ENCODE data around the gene TOR1AIP2. TPM values are rescaled to one million over a fixed set of nuclear protein-coding genes. Genes with fewer than 3 reads are reported as not detected.

Gene TOR1AIP2
- total and polyA plus RNA-seq, 2 of the 13 experiments (the other 11 are each of a cell fraction or from before 2014, with no cell fraction given), result 35.2 to 65.8 TPM

DNA sequence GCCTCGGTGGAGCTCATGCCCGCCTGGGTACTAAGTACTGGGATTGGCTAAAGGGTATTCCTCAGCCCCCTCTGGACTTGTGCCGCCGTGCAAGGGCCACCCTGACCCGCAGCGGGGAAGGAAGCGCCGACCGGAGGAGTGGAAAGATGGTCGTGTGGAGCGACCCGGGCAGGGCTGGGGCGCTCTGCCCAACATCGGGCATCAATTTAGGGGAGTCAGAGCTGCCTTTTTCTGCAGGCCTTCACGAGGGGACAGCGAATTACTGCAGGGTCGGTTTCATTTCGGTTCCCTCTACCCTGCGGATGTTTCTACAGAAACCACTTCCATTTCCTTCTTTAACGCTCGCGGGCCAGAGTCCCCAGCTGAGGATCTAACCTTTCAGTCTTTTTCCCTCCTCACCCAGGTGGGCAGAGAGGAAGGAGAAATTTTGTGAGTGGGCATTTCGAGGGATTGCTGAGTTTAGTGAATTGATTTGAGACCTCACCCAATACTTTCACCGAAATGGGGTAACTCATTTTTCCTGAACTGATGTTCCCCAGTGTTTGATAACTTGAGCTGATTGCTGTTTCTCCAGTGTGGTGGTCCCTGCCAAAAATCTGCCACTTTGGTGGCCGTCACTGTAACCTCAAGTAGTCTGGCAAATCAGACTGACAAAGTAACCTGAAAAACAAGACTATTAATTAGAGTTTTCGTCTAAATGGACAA is 5.6 kb upstream of the TOR1AIP2 start (continued):
- TF ChIP-seq ATM (IDR thresholded peaks at IDR 0.05; ENCODE audit: borderline replicate concordance) (no peak), ZNF746 (CRISPR knock-in tag; IDR thresholded peaks at IDR 0.05) (no peak), TP53 (CRISPR knock-in tag; conservative IDR thresholded peaks at IDR 0.05) (no peak), ZNF292 (CRISPR knock-in tag; IDR thresholded peaks at IDR 0.05; ENCODE audit: borderline replicate concordance, low read depth) (no peak), ZNF749 (CRISPR knock-in tag; IDR thresholded peaks at IDR 0.05; ENCODE audit: borderline replicate concordance) (no peak), NBN (conservative IDR thresholded peaks at IDR 0.05) (no peak), ZNF441 (CRISPR knock-in tag; IDR thresholded peaks at IDR 0.05; ENCODE audit: borderline replicate concordance) (no peak), THAP11 (CRISPR knock-in tag; IDR thresholded peaks at IDR 0.05) (no peak), FOSL1 (CRISPR knock-in tag; IDR thresholded peaks at IDR 0.05; ENCODE audit: borderline replicate concordance) (no peak), KDM5A (IDR thresholded peaks at IDR 0.05; ENCODE audit: borderline replicate concordance, low read length) (peak; percentile 24; the same call in 1 of the 2 replicates), ZNF484 (CRISPR knock-in tag; IDR thresholded peaks at IDR 0.05; ENCODE audit: borderline replicate concordance, low read depth) (no peak), NFIB (CRISPR knock-in tag; IDR thresholded peaks at IDR 0.05; ENCODE audit: borderline replicate concordance) (0 out of 2 replicates have a peak, but pooled peaks have one; percentile 76)
- TF ChIP-seq, protein P1, sequence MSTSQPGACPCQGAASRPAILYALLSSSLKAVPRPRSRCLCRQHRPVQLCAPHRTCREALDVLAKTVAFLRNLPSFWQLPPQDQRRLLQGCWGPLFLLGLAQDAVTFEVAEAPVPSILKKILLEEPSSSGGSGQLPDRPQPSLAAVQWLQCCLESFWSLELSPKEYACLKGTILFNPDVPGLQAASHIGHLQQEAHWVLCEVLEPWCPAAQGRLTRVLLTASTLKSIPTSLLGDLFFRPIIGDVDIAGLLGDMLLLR (CRISPR knock-in tag; IDR thresholded peaks at IDR 0.05), result no peak
- TF ChIP-seq, protein P2, sequence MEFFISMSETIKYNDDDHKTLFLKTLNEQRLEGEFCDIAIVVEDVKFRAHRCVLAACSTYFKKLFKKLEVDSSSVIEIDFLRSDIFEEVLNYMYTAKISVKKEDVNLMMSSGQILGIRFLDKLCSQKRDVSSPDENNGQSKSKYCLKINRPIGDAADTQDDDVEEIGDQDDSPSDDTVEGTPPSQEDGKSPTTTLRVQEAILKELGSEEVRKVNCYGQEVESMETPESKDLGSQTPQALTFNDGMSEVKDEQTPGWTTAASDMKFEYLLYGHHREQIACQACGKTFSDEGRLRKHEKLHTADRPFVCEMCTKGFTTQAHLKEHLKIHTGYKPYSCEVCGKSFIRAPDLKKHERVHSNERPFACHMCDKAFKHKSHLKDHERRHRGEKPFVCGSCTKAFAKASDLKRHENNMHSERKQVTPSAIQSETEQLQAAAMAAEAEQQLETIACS (CRISPR knock-in tag; IDR thresholded peaks at IDR 0.05), result 0 out of 2 replicates have a peak, but pooled peaks have one; percentile 85
- TF ChIP-seq, protein P3, sequence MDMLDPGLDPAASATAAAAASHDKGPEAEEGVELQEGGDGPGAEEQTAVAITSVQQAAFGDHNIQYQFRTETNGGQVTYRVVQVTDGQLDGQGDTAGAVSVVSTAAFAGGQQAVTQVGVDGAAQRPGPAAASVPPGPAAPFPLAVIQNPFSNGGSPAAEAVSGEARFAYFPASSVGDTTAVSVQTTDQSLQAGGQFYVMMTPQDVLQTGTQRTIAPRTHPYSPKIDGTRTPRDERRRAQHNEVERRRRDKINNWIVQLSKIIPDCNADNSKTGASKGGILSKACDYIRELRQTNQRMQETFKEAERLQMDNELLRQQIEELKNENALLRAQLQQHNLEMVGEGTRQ (IDR thresholded peaks at IDR 0.05; ENCODE audit: low read depth, low read length), result no peak
- TF ChIP-seq, protein P3 (CRISPR knock-in tag; IDR thresholded peaks at IDR 0.05; ENCODE audit: borderline replicate concordance), result no peak
- TF ChIP-seq, protein P4, sequence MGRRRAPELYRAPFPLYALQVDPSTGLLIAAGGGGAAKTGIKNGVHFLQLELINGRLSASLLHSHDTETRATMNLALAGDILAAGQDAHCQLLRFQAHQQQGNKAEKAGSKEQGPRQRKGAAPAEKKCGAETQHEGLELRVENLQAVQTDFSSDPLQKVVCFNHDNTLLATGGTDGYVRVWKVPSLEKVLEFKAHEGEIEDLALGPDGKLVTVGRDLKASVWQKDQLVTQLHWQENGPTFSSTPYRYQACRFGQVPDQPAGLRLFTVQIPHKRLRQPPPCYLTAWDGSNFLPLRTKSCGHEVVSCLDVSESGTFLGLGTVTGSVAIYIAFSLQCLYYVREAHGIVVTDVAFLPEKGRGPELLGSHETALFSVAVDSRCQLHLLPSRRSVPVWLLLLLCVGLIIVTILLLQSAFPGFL (CRISPR knock-in tag; IDR thresholded peaks at IDR 0.05), result no peak
- TF ChIP-seq, protein P5, sequence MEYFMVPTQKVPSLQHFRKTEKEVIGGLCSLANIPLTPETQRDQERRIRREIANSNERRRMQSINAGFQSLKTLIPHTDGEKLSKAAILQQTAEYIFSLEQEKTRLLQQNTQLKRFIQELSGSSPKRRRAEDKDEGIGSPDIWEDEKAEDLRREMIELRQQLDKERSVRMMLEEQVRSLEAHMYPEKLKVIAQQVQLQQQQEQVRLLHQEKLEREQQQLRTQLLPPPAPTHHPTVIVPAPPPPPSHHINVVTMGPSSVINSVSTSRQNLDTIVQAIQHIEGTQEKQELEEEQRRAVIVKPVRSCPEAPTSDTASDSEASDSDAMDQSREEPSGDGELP (IDR thresholded peaks at IDR 0.05; ENCODE audit: borderline replicate concordance, low read depth), result no peak

Data from HepG2 (cell line).